Measurements from ENCODE around the gene COL23A1. TPM values are rescaled to one million over a fixed set of nuclear protein-coding genes. Genes with fewer than 3 reads are reported as not detected.
A peak's percentile ranks its signal among the peaks of the same experiment; 100 is the strongest.

The COL23A1 gene
- polyA plus RNA-seq, 2 of the 4 experiments (the other 2 are of a cell fraction), result not detected

DNA sequence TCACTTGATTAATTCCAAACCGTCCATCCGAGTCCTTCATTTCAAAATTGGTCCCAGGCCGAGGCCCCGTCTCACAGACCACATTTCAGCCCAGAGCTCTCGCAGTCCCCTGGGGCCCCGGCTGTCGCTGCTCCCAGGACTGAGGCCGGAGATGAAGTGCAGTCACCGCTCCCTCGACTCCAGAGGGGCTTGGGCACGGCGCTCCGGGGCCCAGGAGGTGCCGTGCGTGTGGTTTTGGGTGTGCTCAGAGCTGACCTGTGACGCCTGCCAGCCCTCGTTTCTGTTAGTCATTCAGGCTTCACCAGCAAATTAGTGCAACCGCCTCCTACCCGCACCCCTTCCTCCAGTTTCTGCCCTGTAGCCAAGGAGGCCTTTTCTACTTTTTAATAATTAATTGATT lies 308.9 kb downstream of the COL23A1 start (continued):
- TF ChIP-seq REST (IDR thresholded peaks at IDR 0.05), result no peak
- TF ChIP-seq ZFP36 (IDR thresholded peaks at IDR 0.05; ENCODE audit: borderline replicate concordance, partially characterized antibody), result no peak
- TF ChIP-seq ESRRA (IDR thresholded peaks at IDR 0.05; ENCODE audit: borderline replicate concordance, low read length), result no peak
- no peak for TF ChIP-seq MAZ (IDR thresholded peaks at IDR 0.05; ENCODE audit: borderline replicate concordance, low read depth, low read length)
- TF ChIP-seq BHLHE40 (IDR thresholded peaks at IDR 0.05; ENCODE audit: low read depth, low read length), result no peak
- no peak for TF ChIP-seq CEBPB (IDR thresholded peaks at IDR 0.05)

- no peak for TF ChIP-seq EHF (CRISPR knock-in tag; IDR thresholded peaks at IDR 0.05)
- TF ChIP-seq FOSL2 (IDR thresholded peaks at IDR 0.05), result no peak
- TF ChIP-seq FOSL2 (CRISPR knock-in tag; IDR thresholded peaks at IDR 0.05), result no peak
- TF ChIP-seq RCOR1 (IDR thresholded peaks at IDR 0.05; ENCODE audit: low read depth, low read length), result no peak
- Histone ChIP-seq H3K27ac (no peak overlapping the region), H3K4me3 (no peak overlapping the region), H3K9me3 (peaks cover 16% of the 10 kb centered on the region), H3K4me1 (no peaks in the 10 kb centered on the region), H3K4me2 (no peak overlapping the region)
- DNase-seq (ENCODE audit: low read depth in 1 of 2, low spot score in 1 of 2) (no peak), ATAC-seq (no peak), FAIRE-seq (no peak)
- 64% methylated on average over 8 of the region's 9 CpGs for WGBS (ENCODE audit: missing lambda C conversion rate)
- ChIA-PET POLR2A (no interaction called here), CTCF (interaction anchor here (0.6 to 2.2 kb wide), 12 partner anchors 9 to 1216 kb away, joined by 3 to 16 read pairs (median 4); no protein-coding TSS in a partner anchor)
Observed at GRCh38 chr5:178280631-178281030, 309.6 kb downstream of the COL23A1 start.

DNA sequence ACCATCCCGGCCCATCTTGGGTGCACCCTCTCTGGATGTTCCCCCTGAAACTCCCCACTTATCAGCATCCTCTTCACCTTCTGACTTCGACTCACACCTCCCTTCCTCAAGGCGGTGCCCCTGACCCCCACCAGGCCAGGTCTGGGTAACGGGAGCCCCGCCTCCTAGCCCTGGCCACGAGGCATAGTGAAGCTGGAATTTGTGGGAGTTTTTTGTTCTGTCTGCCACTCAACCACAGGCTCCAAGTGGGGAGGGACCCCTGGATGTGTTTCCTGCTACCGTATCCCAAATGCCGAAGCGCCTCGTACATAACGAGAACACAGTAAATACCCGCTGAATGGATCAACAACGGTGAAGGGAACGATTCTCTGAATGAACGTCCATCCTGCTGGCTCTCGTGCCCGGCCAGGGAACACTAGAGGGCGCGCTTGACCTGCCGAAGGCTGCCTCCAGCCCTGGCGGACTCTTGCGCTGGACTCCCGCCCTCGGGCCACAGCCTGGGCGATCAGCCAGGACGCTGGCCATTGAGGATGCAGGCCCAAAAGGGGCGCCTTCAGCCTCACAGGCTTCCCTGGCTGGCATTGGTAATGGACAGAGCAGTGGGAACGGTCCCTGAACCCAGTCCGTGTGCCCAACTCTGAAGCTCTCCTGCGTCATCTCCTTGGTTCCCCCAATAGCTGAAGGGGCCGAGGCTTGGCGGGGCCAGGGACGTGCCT lies 310.3 kb downstream of the COL23A1 start:
- Histone ChIP-seq H3K4me1 (no peaks in the 10 kb centered on the region), H3K27ac (no peak overlapping the region), H3K4me3 (no peak overlapping the region), H3K4me2 (no peak overlapping the region), H3K9me3 (peaks cover 21% of the 10 kb centered on the region)
- DNase-seq (ENCODE audit: low read depth in 1 of 2, low spot score in 1 of 2) (peak; percentile 54), ATAC-seq (peak; percentile 68 to 94; a peak in 5 of 6 replicates), FAIRE-seq (no peak)
- peak; percentile 81 to 90 for TF ChIP-seq RAD21 (conservative IDR thresholded peaks at IDR 0.05 in 1 of 2, IDR thresholded peaks at IDR 0.05 in 1 of 2)
- TF ChIP-seq CTCF (IDR thresholded peaks at IDR 0.05), result peak; percentile 58
- TF ChIP-seq, protein P1, sequence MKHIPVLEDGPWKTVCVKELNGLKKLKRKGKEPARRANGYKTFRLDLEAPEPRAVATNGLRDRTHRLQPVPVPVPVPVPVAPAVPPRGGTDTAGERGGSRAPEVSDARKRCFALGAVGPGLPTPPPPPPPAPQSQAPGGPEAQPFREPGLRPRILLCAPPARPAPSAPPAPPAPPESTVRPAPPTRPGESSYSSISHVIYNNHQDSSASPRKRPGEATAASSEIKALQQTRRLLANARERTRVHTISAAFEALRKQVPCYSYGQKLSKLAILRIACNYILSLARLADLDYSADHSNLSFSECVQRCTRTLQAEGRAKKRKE (CRISPR knock-in tag; IDR thresholded peaks at IDR 0.05; ENCODE audit: low read depth), result no peak
- peak; percentile 59 for TF ChIP-seq SMC3 (IDR thresholded peaks at IDR 0.05)
- TF ChIP-seq ESRRA (IDR thresholded peaks at IDR 0.05; ENCODE audit: borderline replicate concordance, low read length), result no peak
- 24% methylated on average over 22 of the region's 33 CpGs for WGBS (ENCODE audit: missing lambda C conversion rate)
- ChIA-PET CTCF (interaction anchor here (0.6 to 2.2 kb wide), 15 partner anchors 8 to 1219 kb away, joined by 3 to 16 read pairs (median 4); no protein-coding TSS in a partner anchor), POLR2A (no interaction called here)

Measured in A549 (cell line).